Activated CD4-positive, CD25-positive, alpha-beta regulatory T cell treated with anti-CD3 and anti-CD28 coated beads, Interleukin-2, amount 50 U/mL, for 72 hours (primary cell): ENCODE results near the gene PI3.

ENCODE experiments used
- DNase-seq: peaks from one replicate; pipeline ENCODE4 v3.0.0; 2021

PI3 gene

GRCh38 chr20:45189067-45189609 lies 14.4 kb downstream of the PI3 start:
- no peak for DNase-seq

- DNase-seq = no peak
These were observed 15.2 kb downstream of the PI3 start for GRCh38 chr20:45189861-45190260.

- DNase-seq = no peak
These were observed 17.2 kb downstream of the PI3 start for GRCh38 chr20:45191926-45192325.

GRCh38 chr20:45193331-45193730 lies 18.6 kb downstream of the PI3 start:
- no peak for DNase-seq

GRCh38 chr20:45206725-45207124 lies 32.0 kb downstream of the PI3 start, which contains the start of gene SEMG1:
TSS of gene SEMG1 (plus strand) at chr20:45207033. CDS start at chr20:45207054, 21 bp downstream.
- no peak for DNase-seq

- no peak for DNase-seq
These were observed 35.2 kb downstream of the PI3 start for GRCh38 chr20:45209924-45210323.

GRCh38 chr20:45211569-45212474 lies 37.1 kb downstream of the PI3 start:
- no peak for DNase-seq

- no peak for DNase-seq
These were observed 38.1 kb downstream of the PI3 start for GRCh38 chr20:45212836-45213235.

- DNase-seq = no peak
These were observed 43.4 kb downstream of the PI3 start for GRCh38 chr20:45218124-45218523.

- no peak for DNase-seq
These were observed 43.9 kb downstream of the PI3 start for GRCh38 chr20:45218636-45219035.

- no peak for DNase-seq
These were observed 46.4 kb downstream of the PI3 start, which contains the start of gene SEMG2 for GRCh38 chr20:45221076-45221475. TSS of gene SEMG2 (plus strand) at chr20:45221373. CDS start at chr20:45221390, 17 bp downstream.

- no peak for DNase-seq
These were observed 48.4 kb downstream of the PI3 start for GRCh38 chr20:45223136-45223535.
